HepG2 (cell line): ENCODE data around the gene CUL7. TPM values are rescaled to one million over a fixed set of nuclear protein-coding genes. Genes with fewer than 3 reads are reported as not detected.
A peak's percentile ranks its signal among the peaks of the same experiment; 100 is the strongest.

Experiments
- ATF7-NPFF ChIP-seq: sonication (generic); formaldehyde crosslinking; IDR thresholded peaks from 2 replicates; pipeline ENCODE4 v1.8.1; 2023; ENCODE audit warnings: mild to moderate bottlenecking, low read depth, missing genetic modification reagents, moderate library complexity
- CBFB ChIP-seq: sonication (generic); formaldehyde crosslinking; IDR thresholded peaks from 2 replicates; pipeline ENCODE4 v1.4.0; 2020; ENCODE audit warnings: missing genetic modification reagents
- GFI1 ChIP-seq: sonication (generic); formaldehyde crosslinking; IDR thresholded peaks from 2 replicates; pipeline ENCODE4 v1.5.0; 2020; ENCODE audit warnings: missing genetic modification reagents, mild to moderate bottlenecking, borderline replicate concordance
- MAF1 ChIP-seq: sonication (generic); formaldehyde crosslinking; IDR thresholded peaks from 2 replicates; pipeline ENCODE4 v1.5.0; 2020; ENCODE audit warnings: missing genetic modification reagents, borderline replicate concordance
- MEIS2 ChIP-seq: sonication (generic); formaldehyde crosslinking; IDR thresholded peaks from 2 replicates; pipeline ENCODE4 v1.9.0; 2021; ENCODE audit warnings: mild to moderate bottlenecking, missing genetic modification reagents
- PREB ChIP-seq: sonication (generic); formaldehyde crosslinking; IDR thresholded peaks from 2 replicates; pipeline ENCODE4 v1.4.0; 2020; ENCODE audit warnings: missing genetic modification reagents
- RELA ChIP-seq: sonication (generic); formaldehyde crosslinking; IDR thresholded peaks from 2 replicates; pipeline ENCODE4 v1.4.0; 2020; ENCODE audit warnings: missing genetic modification reagents
- RXRB ChIP-seq: IDR thresholded peaks from 2 replicates; pipeline ENCODE4 v1.6.1; 2016; ENCODE audit warnings: borderline replicate concordance, missing genetic modification reagents, missing compliant biosample characterization
- SP1 ChIP-seq, 2 experiments: fragments of 450-650 bp in 1 of 2; sonication (generic) in 1 of 2; formaldehyde crosslinking in 1 of 2; IDR thresholded peaks; 2 replicates each; pipeline versions ENCODE4 v1.4.0 to v1.6.1; 2016 to 2020; ENCODE audit warnings: missing genetic modification reagents in 1 of 2
- SRSF4 ChIP-seq: fragments of 200-400 bp; formaldehyde crosslinking; IDR thresholded peaks from one replicate; pipeline ENCODE4 v1.6.1; 2018; ENCODE audit warnings: mild to moderate bottlenecking, low read depth, low read length, moderate library complexity; ENCODE audit not compliant: poor library complexity, severe bottlenecking
- TBL1XR1 ChIP-seq: fragments of 150-350 bp; IDR thresholded peaks from 2 replicates; pipeline ENCODE4 v1.6.1; 2014; ENCODE audit warnings: borderline replicate concordance, low read length; ENCODE audit not compliant: partially characterized antibody
- THYN1 ChIP-seq: sonication (generic); formaldehyde crosslinking; IDR thresholded peaks from 2 replicates; pipeline ENCODE4 v1.8.1; 2023; ENCODE audit warnings: low read depth, mild to moderate bottlenecking, moderate library complexity, missing genetic modification reagents, borderline replicate concordance
- ZFP36L1 ChIP-seq: sonication (generic); formaldehyde crosslinking; IDR thresholded peaks from 2 replicates; pipeline ENCODE4 v1.8.0; 2022; ENCODE audit warnings: mild to moderate bottlenecking, missing genetic modification reagents, moderate library complexity
- ZMAT3 ChIP-seq: sonication (generic); formaldehyde crosslinking; conservative IDR thresholded peaks from 2 replicates; pipeline ENCODE4 v1.7.0; 2021; ENCODE audit warnings: missing genetic modification reagents
- ZNF124 ChIP-seq: sonication (generic); formaldehyde crosslinking; IDR thresholded peaks from 2 replicates; pipeline ENCODE4 v1.4.0; 2020; ENCODE audit warnings: missing genetic modification reagents
- ZNF230 ChIP-seq: sonication (generic); formaldehyde crosslinking; IDR thresholded peaks from 2 replicates; pipeline ENCODE4 v1.4.0; 2020; ENCODE audit warnings: mild to moderate bottlenecking, missing genetic modification reagents
- ZNF431 ChIP-seq: sonication (generic); formaldehyde crosslinking; IDR thresholded peaks from 2 replicates; pipeline ENCODE4 v1.9.0; 2022; ENCODE audit warnings: missing genetic modification reagents, low read depth, mild to moderate bottlenecking, borderline replicate concordance
- ZNF562 ChIP-seq: sonication (generic); formaldehyde crosslinking; IDR thresholded peaks from 2 replicates; pipeline ENCODE4 v1.8.0; 2022; ENCODE audit warnings: missing genetic modification reagents, borderline replicate concordance
- ZNF672 ChIP-seq: sonication (generic); formaldehyde crosslinking; IDR thresholded peaks from 2 replicates; pipeline ENCODE4 v1.8.1; 2022; ENCODE audit warnings: missing genetic modification reagents
- ZNF737 ChIP-seq: sonication (generic); formaldehyde crosslinking; IDR thresholded peaks from 2 replicates; pipeline ENCODE4 v1.5.0; 2020; ENCODE audit warnings: missing genetic modification reagents, mild to moderate bottlenecking, borderline replicate concordance
- ZSCAN20 ChIP-seq: sonication (generic); formaldehyde crosslinking; IDR thresholded peaks from 2 replicates; pipeline ENCODE4 v1.4.0; 2020; ENCODE audit warnings: missing genetic modification reagents, mild to moderate bottlenecking, borderline replicate concordance
- polyA plus RNA-seq, 8 experiments: library from polyadenylated mRNA; depleted of rRNA in 3 of 8; stranded (reverse) in 7 of 8; unstranded in 1 of 8; fragments of >200 nt; fragmentation: Illumina TruSeq in 4 of 8; extraction: Trizol in 4 of 8; gene quantifications; 2 replicates each; pipeline versions ENCODE4 v1.2.1 to v1.2.3, GENCODE V29; 2011 to 2016; ENCODE audit warnings: low read depth in 4 of 8, missing spikeins in 1 of 8, mixed read lengths in 1 of 8; ENCODE audit not compliant: insufficient read depth in 1 of 8
- total RNA-seq, 5 experiments: library from RNA; depleted of rRNA; stranded (reverse); fragments of >200 nt; fragmentation: Illumina TruSeq; extraction: Trizol; gene quantifications; 2 replicates each; pipeline ENCODE4 v1.2.3, GENCODE V29; 2016; ENCODE audit warnings: low read depth in 1 of 5
- TF ChIP-seq, protein P1 (sequence below): sonication (generic); formaldehyde crosslinking; IDR thresholded peaks from 2 replicates; pipeline ENCODE4 v1.4.0; 2020; ENCODE audit warnings: mild to moderate bottlenecking, missing genetic modification reagents
- TF ChIP-seq, protein P2 (sequence below): fragments of 450-650 bp; IDR thresholded peaks from 2 replicates; pipeline ENCODE4 v1.6.1; 2017; ENCODE audit warnings: mild to moderate bottlenecking

Gene CUL7
- total and polyA plus RNA-seq, 2 of the 13 experiments (the other 11 are each of a cell fraction or from before 2014, with no cell fraction given) = 32.0 to 60.7 TPM

- TF ChIP-seq, protein P1, sequence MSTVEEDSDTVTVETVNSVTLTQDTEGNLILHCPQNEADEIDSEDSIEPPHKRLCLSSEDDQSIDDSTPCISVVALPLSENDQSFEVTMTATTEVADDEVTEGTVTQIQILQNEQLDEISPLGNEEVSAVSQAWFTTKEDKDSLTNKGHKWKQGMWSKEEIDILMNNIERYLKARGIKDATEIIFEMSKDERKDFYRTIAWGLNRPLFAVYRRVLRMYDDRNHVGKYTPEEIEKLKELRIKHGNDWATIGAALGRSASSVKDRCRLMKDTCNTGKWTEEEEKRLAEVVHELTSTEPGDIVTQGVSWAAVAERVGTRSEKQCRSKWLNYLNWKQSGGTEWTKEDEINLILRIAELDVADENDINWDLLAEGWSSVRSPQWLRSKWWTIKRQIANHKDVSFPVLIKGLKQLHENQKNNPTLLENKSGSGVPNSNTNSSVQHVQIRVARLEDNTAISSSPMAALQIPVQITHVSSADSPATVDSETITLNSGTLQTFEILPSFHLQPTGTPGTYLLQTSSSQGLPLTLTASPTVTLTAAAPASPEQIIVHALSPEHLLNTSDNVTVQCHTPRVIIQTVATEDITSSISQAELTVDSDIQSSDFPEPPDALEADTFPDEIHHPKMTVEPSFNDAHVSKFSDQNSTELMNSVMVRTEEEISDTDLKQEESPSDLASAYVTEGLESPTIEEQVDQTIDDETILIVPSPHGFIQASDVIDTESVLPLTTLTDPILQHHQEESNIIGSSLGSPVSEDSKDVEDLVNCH = no peak
- TF ChIP-seq RXRB (CRISPR knock-in tag) = no peak
- peak; percentile 31; the same call in 1 of the 2 replicates for TF ChIP-seq ZNF124 (CRISPR knock-in tag)
- TF ChIP-seq ZNF737 (CRISPR knock-in tag) = no peak
- 0 out of 2 replicates have a peak, but pooled peaks have one; percentile 25 for TF ChIP-seq MAF1 (CRISPR knock-in tag)
- TF ChIP-seq PREB (CRISPR knock-in tag) = no peak
- TF ChIP-seq, protein P2, sequence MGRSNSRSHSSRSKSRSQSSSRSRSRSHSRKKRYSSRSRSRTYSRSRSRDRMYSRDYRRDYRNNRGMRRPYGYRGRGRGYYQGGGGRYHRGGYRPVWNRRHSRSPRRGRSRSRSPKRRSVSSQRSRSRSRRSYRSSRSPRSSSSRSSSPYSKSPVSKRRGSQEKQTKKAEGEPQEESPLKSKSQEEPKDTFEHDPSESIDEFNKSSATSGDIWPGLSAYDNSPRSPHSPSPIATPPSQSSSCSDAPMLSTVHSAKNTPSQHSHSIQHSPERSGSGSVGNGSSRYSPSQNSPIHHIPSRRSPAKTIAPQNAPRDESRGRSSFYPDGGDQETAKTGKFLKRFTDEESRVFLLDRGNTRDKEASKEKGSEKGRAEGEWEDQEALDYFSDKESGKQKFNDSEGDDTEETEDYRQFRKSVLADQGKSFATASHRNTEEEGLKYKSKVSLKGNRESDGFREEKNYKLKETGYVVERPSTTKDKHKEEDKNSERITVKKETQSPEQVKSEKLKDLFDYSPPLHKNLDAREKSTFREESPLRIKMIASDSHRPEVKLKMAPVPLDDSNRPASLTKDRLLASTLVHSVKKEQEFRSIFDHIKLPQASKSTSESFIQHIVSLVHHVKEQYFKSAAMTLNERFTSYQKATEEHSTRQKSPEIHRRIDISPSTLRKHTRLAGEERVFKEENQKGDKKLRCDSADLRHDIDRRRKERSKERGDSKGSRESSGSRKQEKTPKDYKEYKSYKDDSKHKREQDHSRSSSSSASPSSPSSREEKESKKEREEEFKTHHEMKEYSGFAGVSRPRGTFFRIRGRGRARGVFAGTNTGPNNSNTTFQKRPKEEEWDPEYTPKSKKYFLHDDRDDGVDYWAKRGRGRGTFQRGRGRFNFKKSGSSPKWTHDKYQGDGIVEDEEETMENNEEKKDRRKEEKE = no peak
- no peak for TF ChIP-seq ZNF562 (CRISPR knock-in tag)
- no peak; the same call in 1 of the 2 replicates for TF ChIP-seq ZNF230 (CRISPR knock-in tag)
- TF ChIP-seq ZFP36L1 = peak; percentile 40; the same call in 1 of the 2 replicates
- TF ChIP-seq ZNF672 (CRISPR knock-in tag) = no peak
- TF ChIP-seq SP1 (IDR thresholded peaks at IDR 0.05) = no peak
- TF ChIP-seq SP1 (CRISPR knock-in tag; IDR thresholded peaks at IDR 0.05) = peak; percentile 96
- peak; percentile 55; the same call in 1 of the 2 replicates for TF ChIP-seq MEIS2 (CRISPR knock-in tag)
- no peak; the same call in 1 of the 2 replicates for TF ChIP-seq ZMAT3 (CRISPR knock-in tag)
- no peak for TF ChIP-seq GFI1 (CRISPR knock-in tag)
- TF ChIP-seq RELA = no peak
- TF ChIP-seq SRSF4 = no peak
- TF ChIP-seq TBL1XR1 = no peak
- 0 out of 2 replicates have a peak, but pooled peaks have one; percentile 69 for TF ChIP-seq ZSCAN20 (CRISPR knock-in tag)
- peak; percentile 44; the same call in 1 of the 2 replicates for TF ChIP-seq ZNF431 (CRISPR knock-in tag)
- TF ChIP-seq THYN1 (CRISPR knock-in tag) = no peak
- TF ChIP-seq CBFB (CRISPR knock-in tag) = 0 out of 2 replicates have a peak, but pooled peaks have one; percentile 46
- no peak for TF ChIP-seq ATF7-NPFF (CRISPR knock-in tag)
These were observed 5.8 kb upstream of the CUL7 start, which contains the start of the genes KLC4 and MRPL2 (continued) for GRCh38 chr6:43059168-43060033.
